UCSD-AML1 (cell line): ENCODE measurements around the gene APOD.

ENCODE experiments used
- DNase-seq: peaks from one replicate; lab custom pipeline; 2025; ENCODE audit not compliant: unreplicated experiment; lab: John Stamatoyannopoulos, UW

The APOD gene

DNA sequence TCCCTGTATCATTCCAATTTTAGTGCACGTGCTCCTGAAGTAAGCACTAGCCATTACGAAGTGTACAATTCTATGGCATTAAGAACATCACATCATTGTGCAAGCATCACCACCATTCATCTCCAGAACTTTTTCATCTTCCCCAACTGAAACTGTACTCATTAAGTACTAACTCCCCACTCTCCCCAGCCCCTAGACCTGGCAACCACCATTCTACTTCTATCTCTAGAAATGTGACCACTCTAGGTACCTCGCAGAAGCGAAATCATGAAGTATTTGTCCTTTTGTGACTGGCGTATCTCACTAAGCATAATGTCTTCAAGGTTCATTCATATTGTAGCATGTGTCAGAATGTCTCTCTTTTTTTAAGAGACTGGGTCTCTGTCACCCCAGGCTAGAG is 52.1 kb downstream of the APOD start:
- DNase-seq: no peak

DNA sequence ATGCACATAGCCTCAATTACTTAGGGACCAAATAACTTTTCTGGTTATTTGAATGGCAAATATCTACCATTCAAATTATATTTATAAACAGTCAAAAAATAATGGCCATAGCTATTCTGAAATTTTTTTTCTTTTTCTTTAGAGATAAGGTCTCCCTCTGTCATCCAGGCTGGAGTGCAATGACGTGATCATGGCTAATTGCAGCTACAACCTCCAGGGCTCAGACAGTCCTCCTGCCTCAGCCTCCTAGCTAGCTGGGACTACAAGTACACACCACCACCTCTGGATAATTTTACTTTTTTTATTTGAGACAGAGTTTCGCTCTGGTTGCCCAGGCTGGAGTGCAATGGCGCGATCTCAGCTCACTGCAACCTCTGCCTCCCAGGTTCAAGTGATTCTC is 57.2 kb downstream of the APOD start:
- DNase-seq: no peak

DNA sequence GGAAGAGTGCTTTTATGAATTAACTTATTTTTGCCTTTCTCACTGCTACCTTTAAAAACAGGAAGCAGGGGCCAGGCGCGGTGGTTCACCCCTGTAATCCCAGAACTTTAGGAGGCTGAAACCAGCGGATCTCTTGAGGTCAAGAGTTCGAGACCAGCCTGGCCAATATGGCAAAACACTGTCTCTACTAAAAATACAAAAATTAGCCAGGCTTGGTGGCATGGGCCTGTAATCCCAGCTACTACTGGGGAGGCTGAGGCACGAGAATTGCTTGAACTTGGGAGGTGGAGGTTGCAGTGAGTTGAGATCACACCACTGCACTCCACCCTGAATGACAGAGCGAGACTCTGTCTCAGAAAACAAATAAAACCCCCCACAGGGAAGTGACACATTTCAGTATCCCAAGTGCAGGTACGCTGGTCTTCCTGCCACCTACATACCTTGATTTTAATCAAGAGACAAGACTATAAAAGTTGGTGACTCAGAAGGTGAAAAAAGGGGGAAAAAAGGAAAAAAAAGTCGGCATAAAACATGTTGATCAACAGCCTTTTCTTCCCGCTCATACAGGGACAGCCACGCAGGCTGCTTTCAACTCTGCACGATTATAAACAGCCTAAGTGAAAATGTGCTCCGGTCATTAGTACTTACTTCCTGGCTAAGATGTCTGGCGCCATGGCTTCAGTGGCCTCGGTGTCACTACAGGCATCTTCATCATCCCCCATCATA is 59.4 kb downstream of the APOD start:
- DNase-seq: no peak

GRCh38 chr3:195522254-195523023 is 61.3 kb downstream of the APOD start:
- no peak for DNase-seq
